Lung microvascular endothelial cell (primary cell): ENCODE results near the gene FBXO4. TPM values are rescaled to one million over a fixed set of nuclear protein-coding genes. Genes with fewer than 3 reads are reported as not detected.

Experiments
- DNase-seq, 2 donors: peaks; one replicate each; pipeline versions ENCODE4 v3.0.0 to v3.0.0-alpha.2; 2010; ENCODE audit warnings: low read depth in 2 of 2
- total RNA-seq: library from RNA; depleted of rRNA; stranded (reverse); fragments of >200 nt; gene quantifications from 2 replicates; pipeline ENCODE4 v1.2.1, GENCODE V29; 2014

FBXO4 gene
- total RNA-seq = 5.2 and 7.2 TPM in 2 replicates

- peak; percentile 84 to 87 for DNase-seq
These were observed at the start of gene FBXO4 for GRCh38 chr5:41924872-41925554. TSS of gene FBXO4 (plus strand) at chr5:41925281. CDS start at chr5:41925310, 29 bp downstream.

DNA sequence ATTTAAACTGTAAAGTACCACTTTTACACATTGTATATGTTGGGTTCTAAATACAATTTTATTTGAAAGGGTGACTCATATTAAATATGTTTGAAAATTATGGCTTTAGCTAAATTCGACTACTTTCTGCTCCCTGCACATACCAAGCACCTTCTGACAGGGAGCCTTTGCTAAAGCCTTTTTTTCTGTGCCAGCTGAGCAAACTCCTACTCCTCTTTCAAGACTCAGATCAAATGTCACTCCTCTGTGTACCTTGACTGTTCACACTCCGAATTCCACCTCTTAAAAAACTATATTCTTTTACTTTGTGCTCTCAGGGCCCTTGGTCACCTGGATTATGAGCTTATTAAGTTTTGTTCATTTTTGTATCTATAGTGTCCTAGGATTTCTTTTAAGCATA lies 48.4 kb upstream of the FBXO4 start:
- DNase-seq = no peak

GRCh38 chr5:41877408-41877807 lies 47.7 kb upstream of the FBXO4 start:
- no peak for DNase-seq

DNA sequence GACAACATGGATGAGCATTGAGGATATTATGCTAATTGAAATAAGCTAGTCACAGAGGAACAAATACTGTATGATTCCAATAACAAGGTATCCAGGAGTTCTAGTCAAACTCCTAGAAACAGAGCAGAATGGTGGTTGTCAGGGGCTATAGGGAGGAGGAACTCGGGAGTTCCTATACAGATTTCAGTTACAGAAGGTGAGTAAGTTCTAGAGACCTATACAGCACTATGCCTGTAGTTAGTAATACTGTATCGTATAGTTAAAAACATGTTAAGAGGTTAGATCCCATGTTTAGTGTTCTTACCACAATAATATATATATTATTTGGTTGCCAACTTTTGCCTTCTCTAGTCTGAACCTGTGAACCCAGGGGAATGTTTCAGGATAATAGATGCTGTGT lies 46.9 kb upstream of the FBXO4 start:
- no peak for DNase-seq

DNA sequence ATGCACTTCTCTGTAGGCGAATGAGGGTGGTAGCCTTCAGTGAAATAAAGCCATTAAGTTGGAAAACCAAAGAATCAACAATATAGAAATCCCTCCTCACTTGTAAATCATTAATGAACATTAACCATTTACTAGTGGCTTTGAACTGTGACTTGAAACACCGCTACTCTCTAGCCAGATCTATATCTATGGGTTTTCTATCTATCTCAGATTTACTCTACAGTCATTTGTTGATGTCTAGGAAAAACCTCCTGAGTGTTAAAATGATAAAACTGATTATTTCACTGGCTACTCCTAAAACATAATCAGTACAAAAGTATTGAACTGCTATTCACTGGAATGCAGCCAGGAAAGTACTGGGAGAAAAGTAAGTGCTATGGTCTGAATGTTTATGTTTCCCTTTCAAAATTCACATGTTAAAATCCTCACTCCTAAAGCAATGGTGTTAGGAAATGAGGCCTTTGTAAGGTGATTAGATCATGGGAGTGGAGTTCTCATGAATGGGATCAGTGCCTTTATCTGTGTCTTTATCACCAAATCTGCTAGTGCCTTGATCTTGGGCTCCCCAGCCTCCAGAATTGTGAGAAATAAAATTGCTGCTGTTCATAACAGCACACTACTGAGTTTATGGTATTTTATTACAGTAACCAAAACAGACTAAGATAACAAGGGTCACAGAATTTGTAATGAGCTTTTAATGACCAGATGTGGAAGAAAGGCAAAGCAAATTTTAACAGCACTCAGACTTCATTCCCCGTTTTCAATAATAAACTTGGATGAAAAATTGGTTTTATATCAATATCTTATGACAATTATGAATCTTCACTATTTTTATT lies 46.2 kb upstream of the FBXO4 start:
- DNase-seq = peak in 1 of 2 donors; percentile 46

DNA sequence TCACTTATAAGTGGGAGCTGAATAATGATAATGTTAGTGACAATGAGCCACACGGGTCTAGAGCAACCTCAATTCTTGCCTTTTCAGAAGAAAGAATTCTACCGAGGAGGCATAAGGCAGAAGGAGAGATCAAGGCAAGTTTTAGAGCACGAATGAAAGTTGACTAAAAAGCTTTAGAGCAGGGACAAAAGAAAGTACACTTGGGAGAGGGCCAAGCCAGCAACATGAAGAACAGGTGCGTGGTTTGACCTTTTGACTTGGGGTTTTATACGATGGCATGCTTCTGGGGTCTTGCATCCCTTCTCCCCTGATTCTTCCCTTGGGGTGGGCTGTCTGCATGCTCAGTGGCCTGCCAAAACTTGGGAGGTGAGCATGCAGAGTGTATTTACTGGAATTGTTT lies 42.3 kb upstream of the FBXO4 start:
- no peak for DNase-seq

DNA sequence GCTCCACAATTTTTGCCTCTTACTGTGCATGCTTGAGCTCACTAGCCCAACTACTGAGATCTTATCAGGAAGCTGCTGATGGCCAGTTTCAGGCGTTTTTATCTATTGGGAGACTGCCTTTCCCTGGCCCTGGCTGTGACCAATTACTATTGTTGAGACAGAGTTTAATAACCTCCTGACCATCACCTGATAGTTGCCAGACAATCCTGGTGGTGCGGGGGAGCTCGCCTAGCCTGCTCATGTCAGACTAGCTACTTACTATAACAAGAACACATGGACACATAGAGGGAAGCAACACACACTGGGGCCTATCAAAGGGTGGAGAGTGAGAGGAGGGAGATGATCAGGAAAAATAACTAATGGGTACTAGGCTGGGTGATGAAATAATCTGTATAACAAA lies 41.8 kb upstream of the FBXO4 start:
- DNase-seq = no peak

- no peak for DNase-seq
These were observed 41.1 kb upstream of the FBXO4 start for GRCh38 chr5:41883936-41884335.

DNA sequence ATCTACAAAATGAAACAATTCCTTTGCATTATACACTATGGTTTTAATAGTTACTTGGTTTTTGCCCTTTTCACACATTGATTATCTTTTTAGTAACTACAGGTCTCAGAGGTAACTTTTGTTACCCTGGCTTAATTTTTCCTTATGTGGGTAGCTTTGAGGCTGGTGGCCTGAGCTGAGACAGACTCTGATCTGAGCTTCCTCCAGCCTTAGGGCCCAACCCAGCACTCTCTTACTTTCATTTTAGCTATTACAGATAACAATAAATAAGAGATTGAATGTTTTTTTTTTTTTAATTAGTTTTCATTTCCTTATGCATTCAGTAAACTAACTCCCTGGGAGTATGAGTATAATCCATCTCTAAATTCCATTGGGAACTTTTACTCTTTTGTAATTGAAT lies 39.8 kb upstream of the FBXO4 start:
- DNase-seq = no peak

DNA sequence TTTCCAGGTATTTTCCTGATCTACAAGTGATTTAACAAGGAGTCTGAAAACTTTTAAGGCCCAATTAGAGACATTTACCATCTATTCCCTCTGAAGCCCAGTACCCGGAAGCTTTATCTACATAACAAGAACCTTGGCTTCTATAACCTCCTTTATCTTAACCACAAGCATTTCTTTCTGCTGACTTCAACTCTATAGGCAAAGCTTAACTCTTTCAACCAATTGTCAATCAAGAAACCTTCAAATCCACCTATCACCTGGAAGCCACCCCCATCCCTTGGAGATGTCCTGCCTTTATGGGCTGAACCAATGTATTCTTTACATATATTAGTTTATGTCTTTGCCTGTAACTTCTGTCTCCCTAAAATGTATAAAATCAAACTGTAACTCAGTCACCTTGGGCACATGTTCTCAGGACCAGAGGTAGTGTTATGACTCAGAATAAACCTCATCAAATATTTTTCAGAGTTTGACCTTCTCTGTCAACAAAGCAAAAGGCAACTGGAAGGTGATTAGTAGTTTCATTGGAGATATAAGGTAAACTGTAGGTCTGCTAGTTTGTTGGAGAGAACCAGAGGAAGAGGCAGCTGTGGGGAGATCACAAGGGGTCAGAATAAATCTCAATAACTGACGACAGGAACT lies 33.9 kb upstream of the FBXO4 start:
- DNase-seq = no peak

- no peak for DNase-seq
These were observed 33.0 kb upstream of the FBXO4 start for GRCh38 chr5:41892031-41892430.

DNA sequence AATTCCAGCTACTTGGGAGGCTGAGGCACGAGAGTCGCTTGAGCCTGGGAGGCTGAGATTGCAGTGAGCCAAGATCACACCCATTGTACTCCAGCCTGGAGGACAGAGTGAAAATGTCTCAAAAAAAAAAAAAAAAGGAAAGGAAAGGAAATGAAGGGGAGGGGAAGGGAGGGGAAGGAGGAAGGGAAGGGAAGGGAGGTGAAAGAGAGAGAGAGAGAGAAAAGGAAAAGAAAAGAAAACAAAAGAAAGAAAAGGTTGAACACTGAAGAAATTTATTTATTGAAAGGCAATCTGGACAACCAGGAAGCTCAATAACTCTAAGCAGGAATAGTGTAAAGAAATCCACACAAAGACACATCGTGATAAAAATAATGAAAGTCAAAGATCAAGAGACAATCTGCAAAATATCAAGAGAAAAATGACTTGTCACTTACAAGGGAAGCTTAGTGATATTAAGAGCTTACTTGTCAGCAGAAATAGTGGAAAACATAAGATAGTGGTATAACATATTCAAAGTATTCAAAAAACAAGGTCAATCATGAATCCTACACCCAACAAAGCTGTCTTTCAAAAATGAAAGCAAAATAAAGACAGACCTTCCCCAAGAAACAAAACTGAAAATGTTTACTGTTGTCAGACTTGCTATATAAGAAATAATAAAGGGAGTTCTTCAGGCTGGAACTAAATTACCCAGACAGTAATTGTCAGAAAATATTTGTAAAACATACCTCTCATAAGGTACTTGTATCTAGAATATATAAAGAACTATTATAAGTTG lies 31.8 kb upstream of the FBXO4 start:
- DNase-seq = no peak

GRCh38 chr5:41896230-41896629 lies 28.9 kb upstream of the FBXO4 start:
- no peak for DNase-seq

DNA sequence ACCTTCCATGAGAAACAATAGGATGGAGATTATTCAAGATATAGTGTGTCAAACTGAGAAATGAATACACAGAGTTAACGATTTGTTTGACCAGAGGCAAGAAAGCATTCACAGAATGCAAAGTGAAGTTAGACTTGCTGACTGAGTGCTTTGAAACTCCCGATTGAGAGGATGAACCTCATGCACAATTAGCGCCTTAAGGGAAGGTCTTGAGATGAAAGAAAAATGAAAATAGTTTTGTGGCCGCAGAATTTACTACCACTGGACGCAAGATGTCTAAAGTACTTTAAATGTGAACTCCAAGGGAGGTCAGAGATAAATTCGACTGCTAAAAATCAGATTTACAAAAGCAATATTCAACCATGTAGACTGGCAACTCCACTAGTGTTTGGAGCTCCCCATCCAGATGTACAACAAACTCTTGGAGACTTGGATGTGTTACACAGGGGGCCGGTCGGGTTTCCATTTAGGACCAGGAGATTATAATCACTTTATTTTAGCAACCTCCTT lies 21.6 kb upstream of the FBXO4 start:
- no peak for DNase-seq

DNA sequence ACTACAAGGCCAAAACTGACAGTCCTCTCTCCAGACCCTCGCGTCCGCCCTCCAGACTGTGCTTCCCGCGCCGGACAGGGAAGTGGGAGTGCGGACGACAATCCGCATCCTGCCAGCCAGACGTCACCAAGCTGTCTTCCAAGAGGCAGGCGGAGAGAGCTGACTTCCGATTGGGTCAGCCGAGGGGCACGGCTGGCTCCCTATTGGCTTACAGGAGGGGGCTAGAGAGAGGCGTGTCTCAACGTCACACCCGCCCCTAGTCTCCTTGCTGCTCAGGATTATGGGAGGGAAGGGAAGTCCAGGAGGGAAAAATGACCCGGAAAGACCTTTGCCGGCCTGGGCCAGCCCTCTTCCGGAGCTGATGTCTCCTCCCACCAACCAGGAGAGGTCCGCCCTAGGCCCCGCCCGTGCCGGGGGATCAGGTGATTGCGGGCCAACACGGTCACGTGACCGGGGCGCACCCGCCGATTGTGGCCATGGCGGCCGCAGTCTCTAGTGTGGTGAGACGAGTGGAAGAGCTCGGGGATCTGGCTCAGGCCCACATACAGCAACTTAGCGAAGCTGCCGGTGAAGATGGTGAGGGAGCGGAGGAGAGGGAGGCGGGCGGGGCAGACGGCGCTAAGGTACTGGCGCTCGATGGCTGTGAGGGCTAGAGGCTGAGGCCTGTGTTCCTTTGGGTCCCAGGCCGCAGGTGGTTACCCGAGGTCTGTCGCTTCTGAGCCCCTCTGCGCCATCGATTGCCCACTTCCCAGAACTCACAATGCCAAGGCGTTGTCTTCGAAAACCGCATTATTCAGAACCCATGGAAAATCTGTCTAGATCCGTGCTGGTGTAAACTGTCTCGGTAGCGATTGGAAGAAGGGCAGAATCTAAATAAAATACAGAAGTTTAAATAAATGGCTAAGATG lies 20.9 kb upstream of the FBXO4 start, which contains the start of gene RIMOC1:
TSS of gene RIMOC1 (plus strand) at position 453 of the 908 bp plus-strand sequence. CDS start at position 477, 24 bp downstream.
- peak; percentile 99 to 100 for DNase-seq

DNA sequence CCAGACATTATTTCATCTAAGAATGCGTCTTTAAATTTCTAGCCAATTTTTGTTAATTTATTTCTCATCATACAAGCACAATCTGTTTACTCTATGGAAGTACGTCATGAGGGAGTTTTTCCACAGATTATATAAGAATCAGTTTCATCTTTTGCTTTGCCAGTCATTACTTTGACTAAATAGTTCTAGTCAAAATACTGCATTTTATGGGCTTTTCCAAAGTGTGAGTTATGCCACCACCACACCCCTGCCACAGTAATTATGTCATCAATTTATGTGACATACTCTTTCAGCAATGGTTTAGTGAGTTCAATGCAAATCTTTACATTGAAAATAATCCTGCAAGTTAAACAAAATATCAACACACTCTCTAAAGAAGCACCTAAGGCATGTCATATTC lies 18.9 kb upstream of the FBXO4 start:
- DNase-seq = no peak

DNA sequence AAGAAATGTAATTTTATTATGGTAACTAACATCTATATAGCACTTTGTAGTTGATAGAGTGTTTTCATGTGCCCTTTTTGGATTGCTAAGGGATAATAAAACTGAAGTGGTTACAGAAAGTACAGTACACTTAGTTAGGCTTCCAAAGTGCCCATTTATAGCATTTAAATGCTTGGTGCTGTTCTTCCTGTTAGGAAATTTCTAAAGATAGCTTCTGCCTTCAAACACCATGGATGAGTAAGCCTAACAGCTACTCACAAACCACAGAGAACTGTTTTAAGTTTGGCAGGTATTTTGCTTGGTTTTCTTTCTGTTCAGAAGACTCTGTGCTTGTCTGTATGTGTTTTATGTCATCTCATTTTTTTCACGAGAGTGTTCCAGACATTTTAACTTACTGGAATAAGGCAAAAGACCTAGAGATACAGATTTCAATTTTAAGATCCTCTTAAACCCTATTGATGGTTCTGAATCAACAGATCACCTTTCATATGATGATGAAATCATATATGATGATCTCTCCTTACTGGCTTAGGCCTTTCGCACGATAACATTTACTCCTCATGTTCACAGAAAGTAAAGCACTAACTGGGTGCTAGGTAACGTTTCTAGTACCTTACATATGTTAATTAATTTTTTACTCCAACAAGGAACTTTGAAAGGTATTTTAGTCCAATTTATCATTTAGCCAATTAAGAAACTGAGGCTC lies 16.6 kb upstream of the FBXO4 start:
- DNase-seq = peak in 1 of 2 donors; percentile 59

- DNase-seq = no peak
These were observed 7.0 kb upstream of the FBXO4 start for GRCh38 chr5:41918105-41918504.

DNA sequence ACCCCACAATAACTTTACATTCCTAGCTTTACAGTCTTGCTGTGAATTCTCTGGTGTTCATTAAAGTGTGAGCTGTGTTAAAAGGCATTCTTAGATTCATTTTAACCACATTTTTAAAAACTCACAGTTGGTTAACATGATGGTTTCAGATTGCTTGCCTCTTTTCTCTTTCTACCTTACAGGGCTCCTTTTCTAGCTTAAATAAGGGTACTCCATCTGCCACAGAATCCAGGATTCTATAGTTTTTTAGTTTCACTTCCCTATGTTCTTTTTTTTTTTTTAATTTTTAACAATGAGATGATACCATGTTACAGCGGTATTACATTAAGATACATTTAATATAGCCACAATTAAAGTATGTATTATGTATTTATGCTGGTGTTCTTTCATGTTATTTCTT lies 3.9 kb upstream of the FBXO4 start:
- no peak for DNase-seq

DNA sequence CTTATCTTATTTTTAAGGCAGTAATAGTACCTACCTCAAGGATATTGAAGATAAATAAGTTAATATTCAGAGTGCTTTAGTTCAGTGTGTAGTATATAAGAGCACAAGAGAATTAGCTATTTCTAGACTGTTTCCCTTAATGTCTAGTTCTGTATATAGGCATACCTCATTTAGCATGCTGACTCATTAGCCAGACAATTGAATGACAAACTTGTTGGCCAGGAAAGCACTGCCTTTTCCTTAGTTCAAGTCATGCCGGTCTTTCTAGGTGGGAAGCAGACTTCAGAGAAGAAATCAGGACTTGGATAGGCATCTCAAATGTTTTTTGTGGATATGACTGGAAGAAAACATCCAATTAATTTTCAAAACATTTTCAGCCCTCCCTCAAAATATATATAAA lies 3.2 kb upstream of the FBXO4 start:
- DNase-seq = peak; percentile 60 to 94
